Cerebellar cortex (tissue), 1 donor: Measurements from ENCODE around the gene SLC24A3.
"Not testable (repeated sequence)": the region's sequence is repeated elsewhere in the genome, so short reads cannot be mapped to it uniquely, and the experiment has no call there.

Experiments
- DNase-seq: peaks from one replicate; pipeline ENCODE4 v3.0.0-alpha.2; 2015; ENCODE audit warnings: low spot score

Gene SLC24A3

GRCh38 chr20:19746396-19746795, 534.0 kb downstream of the SLC24A3 start:
- no peak for DNase-seq

- no peak for DNase-seq
These were observed 535.5 kb downstream of the SLC24A3 start for GRCh38 chr20:19747903-19748302.

- no peak for DNase-seq
These were observed 536.2 kb downstream of the SLC24A3 start for GRCh38 chr20:19748681-19749080.

- DNase-seq, result no peak
These were observed 537.2 kb downstream of the SLC24A3 start for GRCh38 chr20:19749618-19750071.

- DNase-seq, result no peak
These were observed 537.7 kb downstream of the SLC24A3 start for GRCh38 chr20:19750101-19750606.

GRCh38 chr20:19750907-19751636, 538.6 kb downstream of the SLC24A3 start:
- DNase-seq, result no peak

- DNase-seq, result not testable (repeated sequence)
These were observed 541.8 kb downstream of the SLC24A3 start for GRCh38 chr20:19754201-19754600.

GRCh38 chr20:19756761-19757486, 544.5 kb downstream of the SLC24A3 start:
- no peak for DNase-seq

- no peak for DNase-seq
These were observed 545.2 kb downstream of the SLC24A3 start for GRCh38 chr20:19757487-19758132.

GRCh38 chr20:19758133-19758500, 545.7 kb downstream of the SLC24A3 start, which contains the start of gene RIN2:
Gene RIN2, plus strand, starts transcription at chr20:19758258. Its CDS starts 131,344 bp downstream, at chr20:19889602.
- DNase-seq, result no peak

GRCh38 chr20:19758501-19759331, 546.3 kb downstream of the SLC24A3 start:
- no peak for DNase-seq

- DNase-seq, result no peak
These were observed 547.9 kb downstream of the SLC24A3 start for GRCh38 chr20:19760371-19760721.

- DNase-seq, result no peak
These were observed 548.9 kb downstream of the SLC24A3 start for GRCh38 chr20:19761326-19761725.

GRCh38 chr20:19761841-19762240, 549.4 kb downstream of the SLC24A3 start:
- DNase-seq, result no peak

- no peak for DNase-seq
These were observed 551.8 kb downstream of the SLC24A3 start for GRCh38 chr20:19764207-19764606.

- DNase-seq, result no peak
These were observed 552.8 kb downstream of the SLC24A3 start for GRCh38 chr20:19765266-19765665.

- no peak for DNase-seq
These were observed 553.5 kb downstream of the SLC24A3 start for GRCh38 chr20:19765913-19766312.

- DNase-seq, result no peak
These were observed 554.6 kb downstream of the SLC24A3 start for GRCh38 chr20:19767070-19767469.

GRCh38 chr20:19768325-19768842, 555.9 kb downstream of the SLC24A3 start:
- no peak for DNase-seq

GRCh38 chr20:19769507-19769906, 557.1 kb downstream of the SLC24A3 start:
- DNase-seq, result no peak

- no peak for DNase-seq
These were observed 557.9 kb downstream of the SLC24A3 start for GRCh38 chr20:19770375-19770774.

- no peak for DNase-seq
These were observed 558.6 kb downstream of the SLC24A3 start for GRCh38 chr20:19771031-19771430.
